Liver (tissue), 9 donors: Measurements from ENCODE around the gene WNT5A. TPM values are rescaled to one million over a fixed set of nuclear protein-coding genes. Genes with fewer than 3 reads are reported as not detected.

ENCODE experiments used
- DNase-seq: peaks from one replicate; pipeline ENCODE4 v3.0.0-alpha.2; 2017; ENCODE audit warnings: low spot score
- H3K27ac ChIP-seq, 2 donors: one replicate each; pipeline ENCODE4 v1.7.0; 2013; ENCODE audit warnings: inconsistent platforms in 2 of 2, low read length in 2 of 2, control low read depth in 1 of 2, low read depth in 1 of 2, mild to moderate bottlenecking in 1 of 2
- H3K27me3 ChIP-seq, 4 donors: one replicate each; pipeline versions ENCODE4 v1.6.1 to v1.7.0; 2013; ENCODE audit warnings: low read length in 3 of 4, inconsistent platforms in 1 of 4, mild to moderate bottlenecking in 1 of 4, moderate library complexity in 1 of 4; ENCODE audit not compliant: control insufficient read depth in 4 of 4, insufficient read depth in 4 of 4
- H3K36me3 ChIP-seq, 4 donors: one replicate each; pipeline versions ENCODE4 v1.6.1 to v1.7.0; 2013; ENCODE audit warnings: low read length in 3 of 4, mild to moderate bottlenecking in 3 of 4, low read depth in 1 of 4, moderate library complexity in 1 of 4; ENCODE audit not compliant: control insufficient read depth in 4 of 4, insufficient read depth in 3 of 4
- H3K4me1 ChIP-seq, 4 donors: one replicate each; pipeline versions ENCODE4 v1.6.1 to v1.7.0; 2013; ENCODE audit warnings: low read length in 3 of 4, mild to moderate bottlenecking in 3 of 4, moderate library complexity in 1 of 4; ENCODE audit not compliant: control insufficient read depth in 4 of 4, insufficient read depth in 4 of 4
- H3K4me3 ChIP-seq, 3 donors: one replicate each; pipeline versions ENCODE4 v1.6.1 to v1.7.0; 2013; ENCODE audit warnings: low read length in 3 of 3, control low read depth in 1 of 3, low read depth in 1 of 3, mild to moderate bottlenecking in 1 of 3
- H3K9ac ChIP-seq, 2 donors: one replicate each; pipeline ENCODE4 v1.7.0; 2013; ENCODE audit warnings: low read length in 2 of 2, mild to moderate bottlenecking in 2 of 2, moderate library complexity in 2 of 2, control low read depth in 1 of 2, low read depth in 1 of 2
- H3K9me3 ChIP-seq, 4 donors: one replicate each; pipeline versions ENCODE4 v1.6.1 to v1.7.0; 2013; ENCODE audit warnings: low read length in 3 of 4; ENCODE audit not compliant: control insufficient read depth in 4 of 4
- ATF3 ChIP-seq: IDR thresholded peaks from 2 replicates; pipeline ENCODE4 v1.6.1; 2016; ENCODE audit warnings: antibody characterized with exemption
- CTCF ChIP-seq: fragments of 150-350 bp; IDR thresholded peaks from 2 replicates; pipeline ENCODE4 v1.5.1; 2017; ENCODE audit warnings: improper control_type of control experiment, low read depth, low read length; ENCODE audit not compliant: missing input control
- EGR1 ChIP-seq, 2 donors: IDR thresholded peaks; 2 replicates each; pipeline ENCODE4 v1.6.1; 2016 to 2018; ENCODE audit warnings: antibody characterized with exemption in 2 of 2, low read depth in 2 of 2
- FOXA1 ChIP-seq: IDR thresholded peaks from 2 replicates; pipeline ENCODE4 v1.6.1; 2016; ENCODE audit warnings: antibody characterized with exemption
- FOXA2 ChIP-seq: IDR thresholded peaks from 2 replicates; pipeline ENCODE4 v1.6.1; 2016; ENCODE audit warnings: antibody characterized with exemption
- GABPA ChIP-seq, 2 donors: IDR thresholded peaks in 1 of 2; conservative IDR thresholded peaks in 1 of 2; 2 replicates each; pipeline ENCODE4 v1.6.1; 2016; ENCODE audit warnings: antibody characterized with exemption in 2 of 2, mild to moderate bottlenecking in 1 of 2, moderate library complexity in 1 of 2
- HNF4A ChIP-seq, 2 donors: conservative IDR thresholded peaks; 2 replicates each; pipeline ENCODE4 v1.6.1; 2016; ENCODE audit warnings: antibody characterized with exemption in 2 of 2, mild to moderate bottlenecking in 2 of 2
- HNF4G ChIP-seq: IDR thresholded peaks from 2 replicates; pipeline ENCODE4 v1.6.1; 2016; ENCODE audit warnings: antibody characterized with exemption
- JUND ChIP-seq, 2 donors: IDR thresholded peaks; 2 replicates each; pipeline ENCODE4 v1.6.1; 2016; ENCODE audit warnings: antibody characterized with exemption in 2 of 2
- MAX ChIP-seq: IDR thresholded peaks from 2 replicates; pipeline ENCODE4 v1.6.1; 2016; ENCODE audit warnings: antibody characterized with exemption
- NR2F2 ChIP-seq: IDR thresholded peaks from 2 replicates; pipeline ENCODE4 v1.6.1; 2016; ENCODE audit warnings: antibody characterized with exemption
- RAD21 ChIP-seq, 2 donors: IDR thresholded peaks; 2 replicates each; pipeline ENCODE4 v1.6.1; 2016; ENCODE audit warnings: antibody characterized with exemption in 2 of 2, mild to moderate bottlenecking in 2 of 2
- REST ChIP-seq: IDR thresholded peaks from 2 replicates; pipeline ENCODE4 v1.6.1; 2016; ENCODE audit warnings: antibody characterized with exemption, mild to moderate bottlenecking
- RXRA ChIP-seq, 2 donors: IDR thresholded peaks; 2 replicates each; pipeline ENCODE4 v1.6.1; 2017 to 2018; ENCODE audit warnings: antibody characterized with exemption in 2 of 2, mild to moderate bottlenecking in 1 of 2
- SP1 ChIP-seq: IDR thresholded peaks from 2 replicates; pipeline ENCODE4 v1.6.1; 2018; ENCODE audit warnings: antibody characterized with exemption, mild to moderate bottlenecking
- TAF1 ChIP-seq: conservative IDR thresholded peaks from 2 replicates; pipeline ENCODE4 v1.6.1; 2016; ENCODE audit warnings: antibody characterized with exemption, mild to moderate bottlenecking
- YY1 ChIP-seq: IDR thresholded peaks from 2 replicates; pipeline ENCODE4 v1.6.1; 2016; ENCODE audit warnings: antibody characterized with exemption, mild to moderate bottlenecking
- ZBTB33 ChIP-seq: IDR thresholded peaks from 2 replicates; pipeline ENCODE4 v1.6.1; 2016; ENCODE audit warnings: antibody characterized with exemption
- WGBS: extraction: QIAGEN DNeasy Blood & Tissue Kit; methylation state at CpG from one replicate; pipeline ENCODE4 v1.1.7; 2013; 5-methylcytosine and 5-hydroxymethylcytosine counted together
- polyA plus RNA-seq, 2 donors: library from polyadenylated mRNA; stranded (reverse) in 1 of 2; unstranded in 1 of 2; fragments of 200-250 nt in 1 of 2; fragments of >200 nt in 1 of 2; fragmentation: Nextera tagmentation in 1 of 2; extraction: Ambion mirVana in 1 of 2; gene quantifications; one replicate each; pipeline versions ENCODE4 v1.2.1 to v1.2.3, GENCODE V29; 2013 to 2015
- total RNA-seq, 2 donors: library from RNA; depleted of rRNA; stranded (reverse); fragments of >200 nt; gene quantifications; one replicate each; pipeline ENCODE4 v1.2.3, GENCODE V29; 2014
- donor health status: healthy.
- donor health status: healthy.
- donor health status: healthy.
- donor health status: healthy.
- donor health status: healthy.

The WNT5A gene
- total and polyA plus RNA-seq, 4 donors, result 0.18 to 1.3 (median 0.66) TPM

- H3K27ac ChIP-seq, result no peak overlapping the region
- no peaks in the 10 kb centered on the region for H3K9me3 ChIP-seq
- TF ChIP-seq CTCF (no peak), GABPA (IDR thresholded peaks at IDR 0.05 in 1 of 2, conservative IDR thresholded peaks at IDR 0.05 in 1 of 2) (no peak), FOXA1 (no peak), RXRA (IDR thresholded peaks at IDR 0.05) (peak in 1 of 2 donors; percentile 12), HNF4A (conservative IDR thresholded peaks at IDR 0.05) (peak in 1 of 2 donors; percentile 35), RAD21 (IDR thresholded peaks at IDR 0.05) (no peak)
- H3K36me3 ChIP-seq, result no peaks in the 10 kb centered on the region
- H3K4me1 ChIP-seq, result peaks cover 2 to 40% (median 35%) of the 10 kb centered on the region in 4 donors
- no peak overlapping the region for H3K4me3 ChIP-seq
- no peak for DNase-seq
- H3K9ac ChIP-seq, result no peak overlapping the region
- 68% methylated on average over 4 of the region's 4 CpGs for WGBS
- H3K27me3 ChIP-seq, result no peaks in the 10 kb centered on the region
Observed at GRCh38 chr3:55527361-55527760, 40.3 kb upstream of the WNT5A start.

- Histone ChIP-seq H3K9ac (no peak overlapping the region), H3K27ac (peak overlapping the region; percentile 52 to 58), H3K27me3 (no peaks in the 10 kb centered on the region), H3K9me3 (no peaks in the 10 kb centered on the region), H3K4me1 (peaks cover 2 to 48% (median 43%) of the 10 kb centered on the region in 4 donors), H3K4me3 (no peak overlapping the region), H3K36me3 (no peaks in the 10 kb centered on the region)
- DNase-seq, result no peak
- TF ChIP-seq YY1, result peak; percentile 68
- TF ChIP-seq FOXA1, result peak; percentile 84
- peak; percentile 97 to 99 for TF ChIP-seq RXRA (IDR thresholded peaks at IDR 0.05)
- peak; percentile 73 for TF ChIP-seq SP1
- peak; percentile 30 for TF ChIP-seq NR2F2
- TF ChIP-seq GABPA (IDR thresholded peaks at IDR 0.05 in 1 of 2, conservative IDR thresholded peaks at IDR 0.05 in 1 of 2), result no peak
- peak; percentile 35 for TF ChIP-seq ZBTB33
- TF ChIP-seq CTCF, result no peak
- peak; percentile 41 to 85 for TF ChIP-seq JUND (IDR thresholded peaks at IDR 0.05)
- TF ChIP-seq ATF3, result no peak
- TF ChIP-seq EGR1 (IDR thresholded peaks at IDR 0.05; ENCODE audit: low read depth in 2 of 2), result no peak
- no peak for TF ChIP-seq TAF1
- TF ChIP-seq HNF4G, result peak; percentile 21
- peak; percentile 90 for TF ChIP-seq FOXA2
- TF ChIP-seq HNF4A (conservative IDR thresholded peaks at IDR 0.05), result peak; percentile 80 to 86
- TF ChIP-seq REST, result peak; percentile 79
- TF ChIP-seq MAX, result peak; percentile 51
- peak in 1 of 2 donors; percentile 38 for TF ChIP-seq RAD21 (IDR thresholded peaks at IDR 0.05)
- 26% methylated on average over 10 of the region's 10 CpGs for WGBS
Observed at GRCh38 chr3:55526332-55527030, 39.4 kb upstream of the WNT5A start.
